Type B pancreatic cell (in vitro differentiated cells): Measurements from ENCODE around the gene KANK4. TPM values are rescaled to one million over a fixed set of nuclear protein-coding genes. Genes with fewer than 3 reads are reported as not detected.

ENCODE experiments used
- DNase-seq: peaks from one replicate; pipeline ENCODE4 v3.0.0; 2021; ENCODE audit warnings: mixed read lengths; ENCODE audit not compliant: unreplicated experiment; ENCODE audit errors: extremely low spot score
- H3K27ac Mint-ChIP-seq: 2 replicates; pipeline ENCODE4 v1.8.0; 2021; ENCODE audit warnings: mild to moderate bottlenecking, mixed read lengths
- H3K27me3 Mint-ChIP-seq: 2 replicates; pipeline ENCODE4 v1.8.0; 2021; ENCODE audit warnings: mixed read lengths
- H3K36me3 Mint-ChIP-seq: 2 replicates; pipeline ENCODE4 v1.8.0; 2021; ENCODE audit warnings: mixed read lengths
- H3K4me1 Mint-ChIP-seq: one replicate; pipeline ENCODE4 v1.8.0; 2021; ENCODE audit warnings: mixed read lengths; ENCODE audit not compliant: unreplicated experiment
- H3K4me3 Mint-ChIP-seq: 2 replicates; pipeline ENCODE4 v1.8.0; 2021; ENCODE audit warnings: mild to moderate bottlenecking, mixed read lengths
- H3K9me3 Mint-ChIP-seq: 2 replicates; pipeline ENCODE4 v1.8.0; 2021; ENCODE audit warnings: mixed read lengths
- CTCF ChIP-seq: fragments of 200-600 bp; sonication (generic); conservative IDR thresholded peaks from 2 replicates; pipeline ENCODE4 v1.5.0; 2021; ENCODE audit warnings: antibody characterized with exemption, mild to moderate bottlenecking
- total RNA-seq: library from RNA; stranded (reverse); gene quantifications from 2 replicates; pipeline ENCODE4 v1.2.1, GENCODE V29; 2021; ENCODE audit warnings: low replicate concordance

KANK4 gene
- total RNA-seq, 1 donor from 2014 or later, result 11.3 TPM

GRCh38 chr1:62194651-62195544, 124.3 kb downstream of the KANK4 start, which contains the start of gene L1TD1:
TSS of gene L1TD1 (plus strand) at chr1:62194849. CDS start at chr1:62206629, 11,780 bp downstream.
- Mint-ChIP-seq H3K36me3 (peaks cover 4% of the 10 kb centered on the region), H3K9me3 (peaks cover 14% of the 10 kb centered on the region), H3K27ac (peak within 1 kb of the TSS; percentile 71), H3K4me1 (peaks cover 20% of the 10 kb centered on the region), H3K27me3 (peaks cover 33% of the 10 kb centered on the region), H3K4me3 (peak within 1 kb of the TSS; percentile 80)
- no peak for DNase-seq
- TF ChIP-seq CTCF, result no peak

GRCh38 chr1:62188111-62188510, 131.1 kb downstream of the KANK4 start:
- DNase-seq, result no peak
- Mint-ChIP-seq H3K36me3 (no peaks in the 10 kb centered on the region), H3K4me1 (peaks cover 13% of the 10 kb centered on the region), H3K27me3 (no peaks in the 10 kb centered on the region), H3K27ac (no peak overlapping the region), H3K9me3 (peaks cover 5% of the 10 kb centered on the region), H3K4me3 (no peak overlapping the region)
- no peak for TF ChIP-seq CTCF

GRCh38 chr1:62187548-62187947, 131.7 kb downstream of the KANK4 start:
- Mint-ChIP-seq H3K36me3 (no peaks in the 10 kb centered on the region), H3K4me3 (no peak overlapping the region), H3K9me3 (peaks cover 5% of the 10 kb centered on the region), H3K27ac (no peak overlapping the region), H3K27me3 (no peaks in the 10 kb centered on the region), H3K4me1 (peaks cover 18% of the 10 kb centered on the region)
- no peak for TF ChIP-seq CTCF
- no peak for DNase-seq

Other genes with a start within 250 kb of the KANK4 start
- 2.9 and 6.2 TPM in 2 replicates for gene L1TD1, start 124.6 kb downstream of the KANK4 start, total RNA-seq
- 30.4 and 44.2 TPM in 2 replicates for gene USP1, start 117.6 kb upstream of the KANK4 start, total RNA-seq